Fibroblast of mammary gland (primary cell): ENCODE results near the gene ANKRD11.

Experiments
- DNase-seq: peaks from one replicate; pipeline ENCODE4 v3.0.0-alpha.2; 2010; ENCODE audit warnings: low read depth
- H3K4me3 ChIP-seq: 2 replicates; pipeline ENCODE4 v1.5.1; 2011; ENCODE audit warnings: low read depth, mild to moderate bottlenecking, low read length, moderate library complexity; ENCODE audit not compliant: control insufficient read depth
- CTCF ChIP-seq: conservative IDR thresholded peaks from 2 replicates; pipeline ENCODE4 v1.5.1; 2011; ENCODE audit warnings: low read depth, low read length, inconsistent platforms; ENCODE audit not compliant: control insufficient read depth, insufficient read depth

Gene ANKRD11

GRCh38 chr16:89292443-89293078 is 197.8 kb downstream of the ANKRD11 start:
- no peak for TF ChIP-seq CTCF
- no peak overlapping the region for H3K4me3 ChIP-seq
- no peak for DNase-seq

GRCh38 chr16:89291776-89292175 is 198.6 kb downstream of the ANKRD11 start:
- DNase-seq: no peak
- H3K4me3 ChIP-seq: no peak overlapping the region
- TF ChIP-seq CTCF: no peak

GRCh38 chr16:89291363-89291762 is 199.0 kb downstream of the ANKRD11 start:
- no peak overlapping the region for H3K4me3 ChIP-seq
- DNase-seq: no peak
- TF ChIP-seq CTCF: no peak

GRCh38 chr16:89290887-89291286 is 199.5 kb downstream of the ANKRD11 start:
- no peak for DNase-seq
- no peak overlapping the region for H3K4me3 ChIP-seq
- TF ChIP-seq CTCF: no peak

- TF ChIP-seq CTCF: no peak
- no peak for DNase-seq
- H3K4me3 ChIP-seq: no peak overlapping the region
Observed at GRCh38 chr16:89290472-89290871, 199.9 kb downstream of the ANKRD11 start.

GRCh38 chr16:89289428-89290395 is 200.6 kb downstream of the ANKRD11 start:
- peak; percentile 68 for DNase-seq
- no peak overlapping the region for H3K4me3 ChIP-seq
- TF ChIP-seq CTCF: peak; percentile 92
